Glomerular visceral epithelial cell (primary cell): ENCODE results near the gene IL18R1.

Experiments used
- DNase-seq: peaks from one replicate; pipeline ENCODE4 v3.0.0-alpha.2; 2016; ENCODE audit errors: extremely low spot score

The IL18R1 gene

GRCh38 chr2:102391565-102391964, 36.0 kb downstream of the IL18R1 start:
- no peak for DNase-seq

- no peak for DNase-seq
These were observed 36.5 kb downstream of the IL18R1 start for GRCh38 chr2:102392096-102392495.

GRCh38 chr2:102392942-102393341, 37.3 kb downstream of the IL18R1 start:
- no peak for DNase-seq

DNA sequence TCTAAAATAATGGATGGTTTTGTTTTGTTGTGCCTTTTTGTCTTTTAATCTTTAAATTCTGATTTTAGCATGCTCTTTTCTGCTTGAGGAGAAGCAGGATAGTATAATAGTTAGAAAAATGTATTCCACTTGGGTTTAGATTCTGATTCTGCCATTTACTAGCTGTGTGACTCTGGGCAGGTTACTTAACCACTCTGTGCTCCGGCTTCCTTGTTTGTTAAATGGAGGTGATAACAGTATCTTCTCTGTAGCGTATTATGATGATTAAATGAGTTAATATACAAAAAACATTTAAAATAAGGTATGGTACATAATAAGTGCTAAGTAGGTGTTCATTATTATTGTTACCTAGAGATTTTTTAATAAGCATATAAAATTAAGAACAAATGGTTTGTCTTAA, 40.4 kb downstream of the IL18R1 start:
- DNase-seq = no peak

DNA sequence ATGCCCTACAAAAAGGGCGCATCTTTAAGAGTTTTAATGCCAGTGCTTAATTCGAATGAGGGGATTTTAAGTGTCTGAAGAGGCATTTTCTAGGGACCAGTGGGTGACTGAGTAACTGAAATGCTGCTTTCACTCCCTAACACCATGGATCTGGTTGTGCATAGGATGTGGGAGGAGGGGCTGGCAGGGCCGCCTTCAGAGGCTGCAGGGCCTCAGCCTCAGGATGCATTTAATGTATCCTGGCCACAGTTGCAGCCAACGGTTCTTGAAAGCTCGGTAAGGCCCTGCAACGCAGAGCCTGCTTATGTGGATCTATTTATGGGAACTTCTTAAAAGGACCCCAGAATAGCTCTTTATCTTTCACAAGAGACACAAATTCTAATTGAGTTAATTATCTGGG, 41.6 kb downstream of the IL18R1 start:
- DNase-seq = no peak

GRCh38 chr2:102399499-102400141, 44.0 kb downstream of the IL18R1 start:
- no peak for DNase-seq

- no peak for DNase-seq
These were observed 45.9 kb downstream of the IL18R1 start for GRCh38 chr2:102401456-102401855.

DNA sequence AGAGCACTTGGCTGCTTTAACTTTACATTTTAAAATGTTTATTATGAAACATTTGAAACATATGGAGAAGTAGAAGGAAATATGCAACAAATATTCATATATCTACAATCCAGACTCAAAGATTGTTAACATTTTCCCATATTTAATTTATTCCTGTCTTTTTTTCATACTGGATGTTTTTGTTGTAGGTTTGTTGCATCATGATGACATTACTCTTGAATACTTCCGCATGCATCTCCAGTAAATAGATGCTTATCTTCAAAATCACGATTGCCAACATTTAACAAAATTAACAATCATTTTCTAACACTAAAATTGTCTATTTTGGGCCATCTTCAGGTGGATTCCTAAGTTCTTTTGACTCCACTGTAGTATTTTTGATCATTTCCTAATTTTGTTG, 46.3 kb downstream of the IL18R1 start:
- DNase-seq = no peak

DNA sequence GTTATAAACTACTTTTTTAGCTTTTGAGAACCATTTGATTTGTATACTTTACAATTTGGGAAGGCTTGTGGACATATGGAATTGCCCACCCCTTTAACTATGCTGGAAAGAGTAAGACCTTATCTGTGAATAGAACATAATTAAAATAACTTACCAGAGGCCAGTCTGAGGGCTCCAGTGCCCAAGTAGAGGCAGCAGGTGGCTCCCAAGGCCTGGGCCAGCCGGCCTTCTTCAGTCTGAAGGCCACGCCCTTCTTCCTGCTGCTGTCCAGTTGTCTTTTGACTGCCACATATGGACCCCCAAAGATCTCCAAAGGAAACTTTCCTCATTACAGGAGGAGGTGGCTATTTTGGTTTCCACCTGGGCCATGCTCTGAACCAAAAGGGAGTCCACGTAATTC, 55.4 kb downstream of the IL18R1 start:
- DNase-seq = no peak

GRCh38 chr2:102412199-102412598, 56.6 kb downstream of the IL18R1 start:
- DNase-seq = no peak

DNA sequence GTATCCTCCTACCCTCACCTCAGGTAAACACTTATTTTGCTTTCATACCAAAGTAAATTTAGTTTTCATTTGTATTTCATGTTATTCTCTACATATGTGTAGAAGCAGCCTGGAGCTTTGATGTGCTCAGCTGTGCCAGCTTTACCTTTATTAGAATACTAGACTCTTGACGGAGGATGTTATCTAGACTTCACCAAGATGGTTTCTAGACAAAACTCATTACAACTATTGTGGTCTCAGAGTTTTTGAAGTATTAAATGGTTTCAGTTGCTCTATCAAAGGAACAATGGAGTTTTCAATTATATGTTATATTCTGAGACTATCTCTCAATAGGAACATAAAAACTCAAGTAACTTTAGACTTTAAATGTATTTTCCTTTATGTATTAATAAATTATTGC, 62.4 kb downstream of the IL18R1 start:
- DNase-seq = no peak

DNA sequence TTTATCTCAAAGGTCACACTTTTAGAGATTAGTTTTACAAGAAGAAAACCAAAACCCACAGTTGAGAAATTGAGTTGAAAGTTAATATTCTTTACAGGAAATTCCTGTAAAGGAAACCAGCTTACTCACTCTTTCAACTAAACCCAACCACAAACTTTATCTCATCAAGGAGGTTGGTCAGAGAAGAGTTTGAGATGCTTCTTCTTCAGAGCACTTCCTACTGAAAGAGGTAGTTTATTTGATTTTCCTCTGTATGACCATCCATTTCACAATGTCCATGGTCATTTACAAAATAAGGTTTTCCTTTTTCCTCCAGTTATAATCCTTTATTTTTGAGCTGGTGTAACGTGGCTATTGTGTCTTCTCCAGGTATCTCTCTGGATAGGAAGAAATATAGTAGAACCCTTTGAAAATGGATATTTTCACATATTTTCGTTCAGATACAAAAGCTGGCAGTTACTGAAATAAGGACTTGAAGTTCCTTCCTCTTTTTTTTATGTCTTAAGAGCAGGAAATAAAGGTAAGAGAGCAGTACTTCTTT, 62.9 kb downstream of the IL18R1 start:
- peak; percentile 9 for DNase-seq

GRCh38 chr2:102420290-102420689, 64.7 kb downstream of the IL18R1 start:
- DNase-seq = no peak

DNA sequence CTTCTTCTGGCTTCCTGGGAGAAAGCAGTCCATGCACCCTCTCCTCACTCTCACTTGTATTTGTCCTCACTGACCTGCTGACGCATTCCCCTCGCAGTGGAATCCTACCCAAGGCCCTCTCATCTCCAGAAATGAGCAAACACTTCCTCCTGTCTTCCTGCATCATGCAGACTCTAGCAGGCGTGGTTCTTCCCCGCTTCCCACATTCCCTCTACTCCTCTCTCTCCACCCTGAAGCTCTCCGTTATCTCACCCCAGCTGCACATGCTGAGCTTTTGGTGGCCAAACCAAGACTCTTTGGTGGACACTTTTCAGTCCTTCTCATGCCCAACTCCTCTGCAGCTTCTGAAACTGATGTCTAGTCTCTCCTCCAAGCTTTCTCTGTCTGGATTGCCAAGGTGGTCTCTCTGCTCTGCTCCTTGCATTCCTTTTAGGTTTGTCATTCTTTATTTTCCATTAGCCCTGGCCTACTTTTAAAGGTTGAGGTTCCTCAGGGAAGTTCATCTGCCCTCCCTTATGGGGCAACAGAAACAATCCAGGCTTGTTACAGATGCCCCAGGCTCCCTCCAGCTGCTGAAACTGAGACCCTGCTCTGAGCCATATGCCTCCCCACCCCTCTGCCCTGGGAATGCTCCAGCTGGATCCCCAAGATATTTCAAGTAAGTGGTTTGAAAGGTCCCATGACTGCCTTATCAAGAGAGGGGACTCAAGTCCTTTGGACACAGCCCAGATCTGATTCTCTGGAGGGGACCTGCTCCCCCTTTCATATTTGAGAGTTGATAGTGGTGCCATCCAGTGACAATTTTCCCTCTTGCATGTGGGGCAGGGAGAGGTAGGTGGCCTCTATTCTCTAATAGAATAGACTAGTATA, 66.5 kb downstream of the IL18R1 start:
- DNase-seq = no peak

GRCh38 chr2:102422910-102423309, 67.3 kb downstream of the IL18R1 start, which contains the start of gene IL18RAP:
Gene IL18RAP, plus strand, starts transcription at chr2:102423160. Its CDS starts 118 bp downstream, at chr2:102423278.
- no peak for DNase-seq

DNA sequence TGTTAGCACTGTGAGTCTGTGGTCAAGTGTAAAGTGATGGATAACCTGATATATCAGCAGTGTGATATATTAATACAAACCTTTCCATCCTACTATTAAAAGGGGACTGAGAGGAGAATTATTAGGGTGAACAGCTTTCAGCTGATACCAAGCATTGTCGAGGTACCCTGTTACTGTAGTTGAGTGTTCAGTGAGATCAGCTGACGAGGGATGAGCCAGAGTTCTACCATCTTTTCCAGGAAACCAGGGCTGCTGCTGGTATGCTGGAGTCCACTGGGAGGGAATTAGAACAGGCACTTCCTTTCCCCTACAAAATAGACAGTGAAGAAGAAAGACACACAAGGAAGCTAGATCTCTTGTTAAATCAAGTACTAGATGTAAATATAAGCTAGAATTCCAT, 67.8 kb downstream of the IL18R1 start:
- no peak for DNase-seq

DNA sequence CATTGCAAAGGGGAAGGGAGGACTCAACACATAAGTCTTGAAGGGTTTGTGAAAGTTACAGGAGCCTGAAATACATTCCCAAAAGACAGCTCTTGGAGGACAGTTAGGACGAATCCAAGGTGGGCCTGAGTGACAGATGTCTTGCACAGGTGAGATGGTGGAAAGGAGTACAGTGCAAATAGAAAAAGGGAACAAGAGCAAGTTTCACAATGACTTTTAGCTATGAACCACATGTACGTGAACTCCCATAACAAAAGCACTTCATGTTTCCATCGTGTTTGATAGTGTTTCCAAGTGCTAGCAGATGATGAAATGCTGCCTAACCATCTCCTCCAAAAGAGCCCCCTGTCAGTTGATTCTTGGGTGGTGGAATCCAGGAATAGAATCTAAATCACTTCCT, 69.2 kb downstream of the IL18R1 start:
- no peak for DNase-seq

- no peak for DNase-seq
These were observed 70.0 kb downstream of the IL18R1 start for GRCh38 chr2:102425441-102426132.

- DNase-seq = no peak
These were observed 71.7 kb downstream of the IL18R1 start for GRCh38 chr2:102427249-102427648.

DNA sequence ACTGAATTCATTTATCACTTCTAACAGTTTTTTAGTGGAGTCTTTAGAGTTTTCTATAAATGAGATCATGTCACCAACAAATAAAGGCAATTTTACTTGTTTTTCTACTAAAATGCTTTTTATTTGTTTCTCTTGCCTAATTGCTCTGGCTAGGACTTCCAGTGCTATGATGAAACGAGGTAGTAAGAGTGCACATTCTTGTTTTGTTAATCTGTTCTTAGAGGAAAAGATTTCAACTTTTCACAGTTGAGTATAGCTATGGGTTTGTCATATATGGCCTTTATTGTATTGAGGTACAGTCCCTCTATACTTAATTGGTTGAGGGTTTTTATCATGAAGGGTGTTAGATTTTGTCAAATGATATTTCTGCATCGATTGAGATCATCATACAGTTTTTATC, 73.0 kb downstream of the IL18R1 start:
- no peak for DNase-seq

- no peak for DNase-seq
These were observed 76.8 kb downstream of the IL18R1 start for GRCh38 chr2:102432386-102432785.

GRCh38 chr2:102433973-102434654, 78.5 kb downstream of the IL18R1 start:
- DNase-seq = no peak
